Muscle of arm (tissue), 12 donors: ENCODE data around the gene MAD1L1. TPM values are rescaled to one million over a fixed set of nuclear protein-coding genes. Genes with fewer than 3 reads are reported as not detected.
"Not testable (repeated sequence)": the region's sequence is repeated elsewhere in the genome, so short reads cannot be mapped to it uniquely, and the experiment has no call there.

Experiments used
- DNase-seq: peaks from one replicate; pipeline ENCODE4 v3.0.0-alpha.2; 2013
- polyA plus RNA-seq, 12 donors: library from polyadenylated mRNA; unstranded; fragments of 120-200 nt; gene quantifications; one replicate each; pipeline ENCODE4 v1.2.1, GENCODE V29; 2013; ENCODE audit not compliant: insufficient read length in 12 of 12

MAD1L1 gene
- polyA plus RNA-seq, 12 donors, result 16.2 to 60.1 (median 22.4) TPM; not detected in 1

- no peak for DNase-seq
Measured at GRCh38 chr7:2175514-2175913, 57.2 kb downstream of the MAD1L1 start.

DNA sequence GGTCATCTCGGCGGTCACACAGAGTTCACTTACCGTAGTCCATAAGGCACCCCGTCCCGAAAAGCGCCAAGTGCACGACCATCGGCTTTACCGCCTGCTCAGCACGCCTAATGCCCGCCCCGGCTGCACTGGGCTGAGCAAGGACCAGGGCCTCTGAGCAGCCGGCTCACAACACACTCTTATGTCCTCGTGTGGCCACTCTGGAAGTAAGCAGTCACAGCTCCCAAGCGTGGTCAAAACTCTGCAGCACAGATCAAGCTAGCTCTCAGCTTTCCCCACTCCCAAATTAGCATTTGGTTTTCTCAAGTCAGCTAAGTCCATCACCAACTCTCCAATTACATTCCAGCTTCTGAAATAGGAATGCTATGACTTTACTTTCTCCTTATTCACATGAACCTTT is 57.7 kb downstream of the MAD1L1 start:
- DNase-seq, result no peak

DNA sequence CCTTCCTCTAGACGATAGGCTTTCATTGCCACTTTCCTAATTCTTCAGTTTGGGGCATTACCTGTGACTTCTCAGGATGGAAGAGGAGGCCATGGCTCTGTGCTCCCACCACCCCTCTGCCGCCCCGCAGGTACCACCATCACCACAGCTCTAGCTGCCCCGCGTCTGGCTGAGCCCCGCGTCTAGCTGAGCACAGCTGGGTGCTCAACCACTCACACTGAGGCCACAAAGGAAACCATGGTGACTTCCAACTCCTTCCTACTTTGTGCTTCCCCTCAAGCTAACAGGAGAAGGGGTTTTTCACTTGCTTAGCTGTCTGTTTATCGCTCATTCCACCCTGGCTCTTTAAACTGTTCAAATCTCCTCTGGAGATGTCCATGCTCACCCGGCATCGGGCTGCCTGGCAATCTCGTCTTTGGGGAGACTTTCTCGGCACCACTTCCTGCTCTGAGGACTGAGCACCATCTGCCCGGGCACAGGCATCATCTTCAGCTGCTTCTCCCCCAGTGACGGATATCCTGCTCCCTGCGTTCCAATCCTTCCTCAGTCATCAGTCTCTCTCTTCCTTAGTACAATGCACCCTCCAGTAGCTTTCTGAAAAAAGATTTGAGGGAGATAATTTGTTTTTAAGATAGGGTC is 59.4 kb downstream of the MAD1L1 start:
- no peak for DNase-seq

DNA sequence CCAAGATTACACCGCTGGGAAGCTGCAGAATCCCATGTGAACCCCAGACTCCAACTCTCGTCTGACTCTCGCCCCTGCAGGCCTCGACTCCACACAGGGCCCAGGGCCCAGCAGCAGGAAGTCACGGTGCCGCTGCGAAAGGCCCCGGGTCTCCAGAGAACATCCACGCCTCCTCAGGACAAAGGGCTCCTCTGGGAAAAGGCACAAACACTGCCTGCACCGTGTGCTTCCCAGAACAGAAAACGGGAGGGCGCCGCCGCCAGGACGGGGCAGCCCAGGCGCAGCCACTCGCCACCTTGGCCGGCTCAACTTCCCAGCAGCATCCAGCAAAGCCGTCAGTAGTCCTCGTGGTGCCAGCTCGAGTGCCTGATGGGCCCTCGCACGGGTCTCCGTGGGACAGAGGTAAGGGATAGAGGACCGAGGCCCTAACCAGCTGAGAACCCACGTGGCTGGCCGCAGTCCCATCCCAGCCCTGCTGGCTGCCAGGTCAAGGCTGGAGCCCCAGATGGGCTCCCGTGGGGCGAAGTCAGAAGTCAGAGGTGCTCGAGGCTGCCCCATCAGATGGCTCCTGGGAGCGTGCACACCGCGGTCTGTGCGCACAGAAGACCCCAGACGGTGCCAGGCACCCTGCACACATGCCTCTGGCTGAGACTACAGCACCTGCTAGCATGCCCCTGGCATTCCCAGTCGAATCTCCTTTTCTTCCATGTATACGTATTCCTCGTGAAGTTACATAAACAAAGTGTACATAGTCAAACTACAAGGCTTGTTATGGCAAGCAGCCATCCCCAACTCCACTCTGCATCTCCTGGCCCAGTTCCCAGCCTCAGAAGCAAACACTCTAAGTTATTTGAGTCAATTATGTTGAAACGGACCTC is 60.2 kb downstream of the MAD1L1 start:
- peak; percentile 71 for DNase-seq

- no peak for DNase-seq
Measured at GRCh38 chr7:2171855-2172254, 60.9 kb downstream of the MAD1L1 start.

DNA sequence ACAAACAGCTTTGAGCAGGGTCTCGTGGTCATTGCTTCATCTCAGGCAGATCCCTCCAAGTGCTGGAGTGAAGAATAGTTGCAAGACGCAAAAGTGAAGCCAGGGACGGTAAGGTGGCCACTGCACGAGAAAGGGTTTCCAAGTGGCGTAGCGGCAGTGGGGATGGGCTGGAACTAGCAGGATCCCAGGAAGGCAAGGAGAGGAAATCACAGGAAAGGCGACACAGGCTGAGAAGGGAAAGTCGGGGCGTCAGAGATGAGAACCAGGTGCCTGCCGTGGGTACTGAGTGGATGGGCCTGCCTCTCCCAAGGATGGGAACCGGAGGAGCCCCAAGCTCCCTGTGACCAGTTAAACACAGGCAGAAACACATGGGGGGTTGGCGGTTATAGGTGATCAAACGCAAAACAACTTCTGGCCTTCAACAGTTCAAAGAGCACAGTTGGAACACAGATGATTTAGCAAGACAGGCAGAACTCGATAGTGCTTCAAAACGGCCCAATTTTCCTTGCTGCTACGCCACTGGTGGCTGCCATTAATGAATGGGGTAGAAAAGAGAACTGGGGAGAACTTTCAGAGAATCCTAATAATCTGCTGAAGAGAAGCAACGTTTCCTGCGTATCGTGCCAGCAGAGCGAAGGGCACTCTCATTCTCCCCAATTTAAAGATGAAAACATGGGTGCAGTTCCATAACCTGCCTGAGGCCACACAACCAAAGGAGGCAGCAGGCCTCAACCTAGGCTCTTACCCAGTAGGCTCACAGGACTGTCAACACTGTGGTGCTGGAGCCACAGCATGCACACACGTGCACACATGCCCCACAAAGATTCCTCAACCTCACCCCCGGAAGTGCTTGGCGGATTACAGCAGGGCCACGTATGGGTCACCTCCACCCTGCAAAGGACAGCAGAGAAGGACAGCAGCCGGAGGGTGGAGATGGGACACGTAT is 61.9 kb downstream of the MAD1L1 start:
- no peak for DNase-seq

- DNase-seq, result no peak
Measured at GRCh38 chr7:2169923-2170575, 62.7 kb downstream of the MAD1L1 start.

- DNase-seq, result no peak
Measured at GRCh38 chr7:2168615-2169311, 64.0 kb downstream of the MAD1L1 start.

- no peak for DNase-seq
Measured at GRCh38 chr7:2166625-2167280, 66.0 kb downstream of the MAD1L1 start.

- no peak for DNase-seq
Measured at GRCh38 chr7:2165610-2166594, 66.8 kb downstream of the MAD1L1 start.

- DNase-seq, result no peak
Measured at GRCh38 chr7:2165239-2165609, 67.5 kb downstream of the MAD1L1 start.

GRCh38 chr7:2164646-2165045 is 68.1 kb downstream of the MAD1L1 start:
- DNase-seq, result no peak

DNA sequence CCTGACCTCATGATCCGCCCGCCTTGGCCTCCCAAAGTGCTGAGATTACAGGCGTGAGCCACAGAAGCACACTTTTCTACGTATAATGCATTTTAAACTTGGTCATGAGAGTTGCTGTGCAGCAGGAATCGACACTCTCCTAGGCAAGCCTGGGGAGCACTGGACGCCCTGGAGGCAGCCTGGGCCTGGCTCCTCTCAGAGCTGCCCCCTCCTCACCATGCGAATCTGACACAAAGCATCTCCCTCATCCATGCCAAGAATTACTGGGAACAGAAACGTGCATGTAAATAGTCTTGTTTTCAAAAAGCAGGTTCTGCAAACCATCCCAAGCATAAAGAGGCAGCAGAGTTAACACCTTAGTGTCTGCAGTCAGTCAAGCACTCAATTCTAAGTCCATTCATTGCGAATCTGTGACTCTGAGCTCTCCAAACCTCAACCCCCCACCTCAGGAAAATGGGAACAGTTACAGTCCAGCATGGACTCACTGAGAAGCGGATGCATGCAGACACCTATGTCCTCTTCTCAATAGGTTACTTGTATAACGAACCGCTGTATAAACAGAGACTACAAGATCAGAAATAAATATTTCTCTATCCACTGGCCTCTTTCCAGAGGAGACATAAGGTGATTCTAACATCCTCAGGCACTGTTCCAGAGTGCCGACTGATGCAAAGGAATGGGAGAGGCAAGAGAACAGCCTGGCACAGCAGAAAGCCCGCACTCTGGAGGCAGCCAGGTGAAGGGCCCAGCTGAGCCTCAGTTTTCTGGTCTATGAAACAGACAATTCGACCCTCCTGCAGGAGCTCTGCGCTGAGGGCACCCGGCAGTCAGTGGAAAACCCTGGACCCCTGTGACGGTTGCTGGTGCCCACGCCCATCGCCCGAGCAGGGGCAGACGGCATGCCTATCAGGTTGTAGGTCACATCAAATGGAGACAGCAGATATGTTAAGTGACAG is 68.9 kb downstream of the MAD1L1 start:
- no peak for DNase-seq

DNA sequence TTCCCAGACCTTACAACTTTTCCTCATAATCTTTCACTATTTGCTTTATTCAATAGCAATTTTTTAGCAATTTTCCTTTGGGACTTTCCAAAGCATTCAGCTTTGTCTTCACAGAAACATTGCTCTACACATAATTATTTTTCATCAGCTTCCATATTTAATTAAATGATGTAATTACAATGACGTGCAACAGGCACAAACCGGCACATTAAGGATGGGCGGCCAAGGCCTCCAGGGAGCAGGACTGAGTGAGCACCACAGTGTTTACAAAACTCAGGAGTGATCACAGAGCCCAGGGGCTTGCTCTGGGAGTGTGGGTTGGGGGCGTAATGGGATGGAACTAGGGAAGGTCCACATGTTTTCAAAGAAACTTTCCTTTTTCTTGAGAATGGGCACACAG is 69.8 kb downstream of the MAD1L1 start:
- no peak for DNase-seq

DNA sequence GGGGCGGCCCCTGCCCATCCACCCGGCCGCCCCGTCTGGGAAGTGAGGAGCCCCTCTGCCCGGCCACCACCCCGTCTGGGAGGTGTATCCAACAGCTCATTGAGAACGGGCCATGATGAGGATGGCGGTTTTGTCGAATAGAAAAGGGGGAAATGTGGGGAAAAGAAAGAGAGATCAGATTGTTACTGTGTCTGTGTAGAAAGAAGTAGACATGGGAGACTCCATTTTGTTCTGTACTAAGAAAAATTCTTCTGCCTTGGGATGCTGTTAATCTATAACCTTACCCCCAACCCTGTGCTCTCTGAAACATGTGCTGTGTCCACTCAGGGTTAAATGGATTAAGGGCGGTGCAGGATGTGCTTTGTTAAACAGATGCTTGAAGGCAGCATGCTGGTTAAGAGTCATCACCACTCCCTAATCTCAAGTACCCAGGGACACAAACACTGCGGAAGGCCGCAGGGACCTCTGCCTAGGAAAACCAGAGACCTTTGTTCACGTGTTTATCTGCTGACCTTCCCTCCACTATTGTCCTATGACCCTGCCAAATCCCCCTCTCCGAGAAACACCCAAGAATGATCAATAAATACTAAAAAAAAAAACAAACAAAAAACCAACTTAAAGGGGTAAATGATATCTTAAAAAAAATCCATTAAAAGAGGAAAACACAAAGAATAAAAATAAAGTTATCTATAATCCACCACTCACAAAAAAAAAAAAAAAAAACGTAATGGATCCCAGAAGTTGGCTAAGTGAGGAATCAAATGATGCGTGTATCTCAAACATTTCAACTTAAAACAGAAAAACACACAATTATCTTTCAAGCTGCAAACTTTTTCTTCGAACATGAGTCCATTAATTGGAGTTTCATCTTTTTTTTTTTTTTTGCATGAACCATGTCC is 70.5 kb downstream of the MAD1L1 start:
- DNase-seq, result not testable (repeated sequence)

DNA sequence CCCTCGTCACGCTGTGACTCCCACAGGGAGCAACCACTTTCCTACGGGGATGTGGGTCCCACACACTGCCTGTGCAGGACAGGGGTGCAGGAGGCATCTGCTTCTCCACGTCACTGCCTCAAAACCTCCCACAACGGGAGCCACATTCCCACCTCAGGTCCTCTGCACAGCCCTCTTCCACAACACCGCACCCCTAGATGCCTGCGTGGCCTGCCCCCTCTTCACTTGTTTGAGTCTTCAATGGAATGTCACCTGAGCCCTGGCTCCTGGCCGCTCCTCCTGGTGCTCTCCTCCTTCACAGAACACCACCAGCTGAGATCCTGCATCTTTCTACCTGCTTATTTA is 73.6 kb downstream of the MAD1L1 start:
- no peak for DNase-seq
